GM23338 (cell line): Measurements from ENCODE around the gene S100A13. TPM values are rescaled to one million over a fixed set of nuclear protein-coding genes. Genes with fewer than 3 reads are reported as not detected.

ENCODE experiments used
- ATAC-seq: fragments of 200-7000 bp; cut with Tn5 transposase; 3 replicates; pipeline ENCODE4 v1.9.1; 2020
- DNase-seq: peaks from one replicate; pipeline ENCODE4 v3.0.0-alpha.2; 2015; ENCODE audit warnings: low spot score
- H2AFZ ChIP-seq: fragments of 200-600 bp; sonication (generic); 2 replicates; pipeline ENCODE4 v1.8.0; 2016; ENCODE audit warnings: antibody characterized with exemption, mild to moderate bottlenecking, moderate library complexity
- H3F3A ChIP-seq: fragments of 200-600 bp; sonication (generic); replicated peaks from 2 replicates; pipeline ENCODE4 v1.8.0; 2017; ENCODE audit warnings: antibody characterized with exemption, mixed run types, low read depth
- H3K27ac ChIP-seq: fragments of 200-600 bp; sonication (generic); 2 replicates; pipeline ENCODE4 v1.6.1; 2016; ENCODE audit warnings: low read depth
- H3K27me3 ChIP-seq: fragments of 200-600 bp; sonication (generic); 2 replicates; pipeline ENCODE4 v1.8.0; 2016; ENCODE audit warnings: mild to moderate bottlenecking, mixed run types, moderate library complexity; ENCODE audit not compliant: insufficient read depth
- H3K36me3 ChIP-seq: fragments of 200-600 bp; sonication (generic); 2 replicates; pipeline ENCODE4 v1.8.0; 2016; ENCODE audit warnings: mild to moderate bottlenecking; ENCODE audit not compliant: insufficient read depth
- H3K4me1 ChIP-seq: fragments of 200-600 bp; sonication (generic); 2 replicates; pipeline ENCODE4 v1.8.0; 2016; ENCODE audit warnings: mild to moderate bottlenecking, moderate library complexity; ENCODE audit not compliant: insufficient read depth
- H3K4me2 ChIP-seq: fragments of 200-600 bp; sonication (generic); 2 replicates; pipeline ENCODE4 v1.7.1; 2017; ENCODE audit warnings: mixed run types
- H3K4me3 ChIP-seq: fragments of 200-600 bp; sonication (generic); 2 replicates; pipeline ENCODE4 v1.6.1; 2016; ENCODE audit warnings: mixed run types
- H3K79me2 ChIP-seq: fragments of 200-600 bp; sonication (generic); replicated peaks from 2 replicates; pipeline ENCODE4 v1.8.0; 2017; ENCODE audit warnings: mild to moderate bottlenecking; ENCODE audit not compliant: insufficient read depth
- H3K9me2 ChIP-seq: fragments of 200-600 bp; sonication (generic); 2 replicates; pipeline ENCODE4 v1.8.0; 2017; ENCODE audit not compliant: insufficient read depth
- H4K20me1 ChIP-seq: fragments of 200-600 bp; sonication (generic); replicated peaks from 2 replicates; pipeline ENCODE4 v1.8.0; 2017; ENCODE audit warnings: mild to moderate bottlenecking; ENCODE audit not compliant: insufficient read depth
- H3K27ac Mint-ChIP-seq: 2 replicates; pipeline ENCODE4 v1.8.0; 2020; ENCODE audit warnings: inconsistent platforms, mild to moderate bottlenecking, moderate library complexity, mixed read lengths
- H3K27me3 Mint-ChIP-seq: 3 replicates; pipeline ENCODE4 v1.8.0; 2022; ENCODE audit warnings: low read depth, mild to moderate bottlenecking, moderate library complexity, mixed read lengths, inconsistent platforms; ENCODE audit not compliant: insufficient read depth, poor library complexity
- H3K36me3 Mint-ChIP-seq: 3 replicates; pipeline ENCODE4 v1.8.0; 2021; ENCODE audit warnings: low read depth, mild to moderate bottlenecking, inconsistent platforms, moderate library complexity, mixed read lengths
- H3K4me1 Mint-ChIP-seq: 3 replicates; pipeline ENCODE4 v1.8.0; 2020; ENCODE audit warnings: mild to moderate bottlenecking, inconsistent platforms, mixed read lengths
- H3K4me3 Mint-ChIP-seq: 3 replicates; pipeline ENCODE4 v1.8.0; 2021; ENCODE audit warnings: moderate library complexity, mild to moderate bottlenecking, inconsistent platforms, mixed read lengths
- H3K9me3 Mint-ChIP-seq: 3 replicates; pipeline ENCODE4 v1.8.0; 2020; ENCODE audit warnings: moderate library complexity, mild to moderate bottlenecking, inconsistent platforms, mixed read lengths
- CREB1 ChIP-seq: fragments of 250-450 bp; sonication (Bioruptor Pico); IDR thresholded peaks from 2 replicates; pipeline ENCODE4 v1.5.0; 2020; ENCODE audit warnings: low read depth, mild to moderate bottlenecking, moderate library complexity
- EZH2 ChIP-seq: fragments of 200-600 bp; sonication (generic); IDR thresholded peaks from one replicate; pipeline ENCODE4 v1.8.0; 2017; ENCODE audit warnings: antibody characterized with exemption, mild to moderate bottlenecking, low read depth; ENCODE audit not compliant: unreplicated experiment
- JUNB ChIP-seq: IDR thresholded peaks from one replicate; pipeline ENCODE4 v1.6.1; 2016; ENCODE audit warnings: antibody characterized with exemption; ENCODE audit not compliant: unreplicated experiment
- NANOG ChIP-seq: IDR thresholded peaks from 2 replicates; pipeline ENCODE4 v1.6.1; 2016; ENCODE audit warnings: antibody characterized with exemption, borderline replicate concordance
- POLR2AphosphoS5 ChIP-seq: IDR thresholded peaks from 2 replicates; pipeline ENCODE4 v1.6.1; 2016; ENCODE audit warnings: antibody characterized with exemption, low read depth
- STAT1 ChIP-seq: IDR thresholded peaks from one replicate; pipeline ENCODE4 v1.6.1; 2016; ENCODE audit warnings: antibody characterized with exemption; ENCODE audit not compliant: unreplicated experiment
- ZNF114 ChIP-seq: fragments of 250-450 bp; sonication (Bioruptor Pico); IDR thresholded peaks from 2 replicates; pipeline ENCODE4 v1.5.0; 2020; ENCODE audit warnings: mild to moderate bottlenecking, moderate library complexity
- ZNF331 ChIP-seq: fragments of 250-450 bp; sonication (Bioruptor Pico); IDR thresholded peaks from 2 replicates; pipeline ENCODE4 v1.5.0; 2020; ENCODE audit warnings: low read depth, mild to moderate bottlenecking, moderate library complexity
- polyA plus RNA-seq: library from polyadenylated mRNA; unstranded; fragments of >200 nt; fragmentation: Nextera tagmentation; extraction: Ambion mirVana; gene quantifications from 2 replicates; pipeline ENCODE4 v1.2.1, GENCODE V29; 2016
- total RNA-seq: library from RNA; depleted of rRNA; stranded (reverse); fragments of >200 nt; shearing (Covaris generic); gene quantifications from 2 replicates; pipeline ENCODE4 v1.2.3, GENCODE V29; 2014
- TF ChIP-seq, protein P1 (sequence below): IDR thresholded peaks from one replicate; pipeline ENCODE4 v1.6.1; 2018; ENCODE audit warnings: antibody characterized with exemption; ENCODE audit not compliant: unreplicated experiment
- TF ChIP-seq, protein P2 (sequence below): IDR thresholded peaks from 2 replicates; pipeline ENCODE4 v1.6.1; 2016; ENCODE audit warnings: antibody characterized with exemption
- TF ChIP-seq, protein P3 (sequence below), 2 experiments: fragments of 200-600 bp in 1 of 2; sonication (generic) in 1 of 2; conservative IDR thresholded peaks; 2 replicates each; pipeline versions ENCODE4 v1.5.1 to v1.6.1; 2016 to 2017; ENCODE audit warnings: antibody characterized with exemption in 2 of 2, low read depth in 2 of 2, mild to moderate bottlenecking in 2 of 2, moderate library complexity in 1 of 2

S100A13 gene
- total and polyA plus RNA-seq, 2 experiments from 2014 or later = 32.7 to 165 TPM

DNA sequence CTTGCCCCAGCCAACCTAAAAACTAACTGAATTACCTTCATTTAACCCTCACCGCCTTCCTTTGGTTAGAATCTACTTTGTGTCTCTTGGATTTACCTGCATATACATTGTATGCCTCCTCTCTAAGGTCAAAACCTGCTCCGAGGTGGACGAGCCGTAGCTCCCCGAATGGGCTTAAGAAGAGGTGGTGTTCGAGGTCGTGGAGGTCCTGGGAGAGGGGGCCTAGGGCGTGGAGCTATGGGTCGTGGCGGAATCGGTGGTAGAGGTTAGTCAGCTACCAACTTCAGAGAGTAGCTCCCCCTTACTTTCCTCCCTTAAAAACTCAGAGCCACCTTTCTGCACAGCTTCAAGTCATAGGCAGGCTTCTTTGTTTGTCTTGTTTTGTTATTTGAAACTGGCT is 15.8 kb upstream of the S100A13 start (continued):
- TF ChIP-seq, protein P1, sequence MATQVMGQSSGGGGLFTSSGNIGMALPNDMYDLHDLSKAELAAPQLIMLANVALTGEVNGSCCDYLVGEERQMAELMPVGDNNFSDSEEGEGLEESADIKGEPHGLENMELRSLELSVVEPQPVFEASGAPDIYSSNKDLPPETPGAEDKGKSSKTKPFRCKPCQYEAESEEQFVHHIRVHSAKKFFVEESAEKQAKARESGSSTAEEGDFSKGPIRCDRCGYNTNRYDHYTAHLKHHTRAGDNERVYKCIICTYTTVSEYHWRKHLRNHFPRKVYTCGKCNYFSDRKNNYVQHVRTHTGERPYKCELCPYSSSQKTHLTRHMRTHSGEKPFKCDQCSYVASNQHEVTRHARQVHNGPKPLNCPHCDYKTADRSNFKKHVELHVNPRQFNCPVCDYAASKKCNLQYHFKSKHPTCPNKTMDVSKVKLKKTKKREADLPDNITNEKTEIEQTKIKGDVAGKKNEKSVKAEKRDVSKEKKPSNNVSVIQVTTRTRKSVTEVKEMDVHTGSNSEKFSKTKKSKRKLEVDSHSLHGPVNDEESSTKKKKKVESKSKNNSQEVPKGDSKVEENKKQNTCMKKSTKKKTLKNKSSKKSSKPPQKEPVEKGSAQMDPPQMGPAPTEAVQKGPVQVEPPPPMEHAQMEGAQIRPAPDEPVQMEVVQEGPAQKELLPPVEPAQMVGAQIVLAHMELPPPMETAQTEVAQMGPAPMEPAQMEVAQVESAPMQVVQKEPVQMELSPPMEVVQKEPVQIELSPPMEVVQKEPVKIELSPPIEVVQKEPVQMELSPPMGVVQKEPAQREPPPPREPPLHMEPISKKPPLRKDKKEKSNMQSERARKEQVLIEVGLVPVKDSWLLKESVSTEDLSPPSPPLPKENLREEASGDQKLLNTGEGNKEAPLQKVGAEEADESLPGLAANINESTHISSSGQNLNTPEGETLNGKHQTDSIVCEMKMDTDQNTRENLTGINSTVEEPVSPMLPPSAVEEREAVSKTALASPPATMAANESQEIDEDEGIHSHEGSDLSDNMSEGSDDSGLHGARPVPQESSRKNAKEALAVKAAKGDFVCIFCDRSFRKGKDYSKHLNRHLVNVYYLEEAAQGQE = no peak
- TF ChIP-seq NANOG (no peak), STAT1 (no peak), POLR2AphosphoS5 (no peak), EZH2 (no peak), CREB1 (CRISPR knock-in tag) (no peak)
- TF ChIP-seq, protein P2, sequence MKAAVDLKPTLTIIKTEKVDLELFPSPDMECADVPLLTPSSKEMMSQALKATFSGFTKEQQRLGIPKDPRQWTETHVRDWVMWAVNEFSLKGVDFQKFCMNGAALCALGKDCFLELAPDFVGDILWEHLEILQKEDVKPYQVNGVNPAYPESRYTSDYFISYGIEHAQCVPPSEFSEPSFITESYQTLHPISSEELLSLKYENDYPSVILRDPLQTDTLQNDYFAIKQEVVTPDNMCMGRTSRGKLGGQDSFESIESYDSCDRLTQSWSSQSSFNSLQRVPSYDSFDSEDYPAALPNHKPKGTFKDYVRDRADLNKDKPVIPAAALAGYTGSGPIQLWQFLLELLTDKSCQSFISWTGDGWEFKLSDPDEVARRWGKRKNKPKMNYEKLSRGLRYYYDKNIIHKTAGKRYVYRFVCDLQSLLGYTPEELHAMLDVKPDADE = no peak
- TF ChIP-seq, protein P3, sequence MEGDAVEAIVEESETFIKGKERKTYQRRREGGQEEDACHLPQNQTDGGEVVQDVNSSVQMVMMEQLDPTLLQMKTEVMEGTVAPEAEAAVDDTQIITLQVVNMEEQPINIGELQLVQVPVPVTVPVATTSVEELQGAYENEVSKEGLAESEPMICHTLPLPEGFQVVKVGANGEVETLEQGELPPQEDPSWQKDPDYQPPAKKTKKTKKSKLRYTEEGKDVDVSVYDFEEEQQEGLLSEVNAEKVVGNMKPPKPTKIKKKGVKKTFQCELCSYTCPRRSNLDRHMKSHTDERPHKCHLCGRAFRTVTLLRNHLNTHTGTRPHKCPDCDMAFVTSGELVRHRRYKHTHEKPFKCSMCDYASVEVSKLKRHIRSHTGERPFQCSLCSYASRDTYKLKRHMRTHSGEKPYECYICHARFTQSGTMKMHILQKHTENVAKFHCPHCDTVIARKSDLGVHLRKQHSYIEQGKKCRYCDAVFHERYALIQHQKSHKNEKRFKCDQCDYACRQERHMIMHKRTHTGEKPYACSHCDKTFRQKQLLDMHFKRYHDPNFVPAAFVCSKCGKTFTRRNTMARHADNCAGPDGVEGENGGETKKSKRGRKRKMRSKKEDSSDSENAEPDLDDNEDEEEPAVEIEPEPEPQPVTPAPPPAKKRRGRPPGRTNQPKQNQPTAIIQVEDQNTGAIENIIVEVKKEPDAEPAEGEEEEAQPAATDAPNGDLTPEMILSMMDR (conservative IDR thresholded peaks at IDR 0.05; ENCODE audit: low read depth in 2 of 2) = no peak

DNA sequence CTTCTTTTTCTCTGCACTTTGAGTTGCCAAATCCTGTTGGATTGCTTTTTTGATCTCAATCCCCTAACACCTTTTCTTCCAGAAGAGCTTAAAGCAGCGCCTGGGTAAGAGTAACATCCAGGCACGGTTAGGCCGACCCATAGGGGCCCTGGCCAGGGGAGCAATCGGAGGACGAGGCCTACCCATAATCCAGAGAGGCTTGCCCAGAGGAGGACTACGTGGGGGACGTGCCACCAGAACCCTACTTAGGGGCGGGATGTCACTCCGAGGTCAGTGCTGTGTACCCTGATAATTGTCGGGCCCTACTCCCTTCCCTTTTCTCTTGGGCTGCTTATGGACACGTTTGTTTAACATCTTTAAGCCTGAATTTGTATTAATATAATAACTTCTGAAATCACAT is 14.9 kb upstream of the S100A13 start:
- H3K4me3 ChIP-seq = no peak overlapping the region
- peaks cover 42% of the 10 kb centered on the region for H3K79me2 ChIP-seq
- peaks cover 84% of the 10 kb centered on the region for H3K36me3 ChIP-seq
- peaks cover 56% of the 10 kb centered on the region for H3F3A ChIP-seq
- H3K4me2 ChIP-seq = no peak overlapping the region
- H3K4me1 ChIP-seq = no peaks in the 10 kb centered on the region
- Mint-ChIP-seq H3K27ac (no peak overlapping the region), H3K9me3 (no peaks in the 10 kb centered on the region), H3K36me3 (peaks cover 93% of the 10 kb centered on the region), H3K4me3 (no peak overlapping the region), H3K4me1 (peaks cover 2% of the 10 kb centered on the region; the same call in 2 of the 3 replicates), H3K27me3 (peaks cover 3% of the 10 kb centered on the region)
- no peak overlapping the region for H3K27ac ChIP-seq
- no peak for ATAC-seq
- H3K9me2 ChIP-seq = no peaks in the 10 kb centered on the region
- H2AFZ ChIP-seq = no peak overlapping the region
- DNase-seq = no peak
- H3K27me3 ChIP-seq = no peaks in the 10 kb centered on the region
- TF ChIP-seq JUNB = no peak
- TF ChIP-seq ZNF114 (CRISPR knock-in tag) = no peak
- TF ChIP-seq NANOG = no peak
- no peak for TF ChIP-seq ZNF331 (CRISPR knock-in tag)
- TF ChIP-seq, protein P2 = no peak
- H4K20me1 ChIP-seq = peaks cover 55% of the 10 kb centered on the region
